ENCODE data around the gene DCXR. TPM values are rescaled to one million over a fixed set of nuclear protein-coding genes. Genes with fewer than 3 reads are reported as not detected.

The DCXR gene
- total and polyA plus RNA-seq, 2 of the 13 experiments (the other 11 are each of a cell fraction or from before 2014, with no cell fraction given): 287 to 311 TPM

DNA sequence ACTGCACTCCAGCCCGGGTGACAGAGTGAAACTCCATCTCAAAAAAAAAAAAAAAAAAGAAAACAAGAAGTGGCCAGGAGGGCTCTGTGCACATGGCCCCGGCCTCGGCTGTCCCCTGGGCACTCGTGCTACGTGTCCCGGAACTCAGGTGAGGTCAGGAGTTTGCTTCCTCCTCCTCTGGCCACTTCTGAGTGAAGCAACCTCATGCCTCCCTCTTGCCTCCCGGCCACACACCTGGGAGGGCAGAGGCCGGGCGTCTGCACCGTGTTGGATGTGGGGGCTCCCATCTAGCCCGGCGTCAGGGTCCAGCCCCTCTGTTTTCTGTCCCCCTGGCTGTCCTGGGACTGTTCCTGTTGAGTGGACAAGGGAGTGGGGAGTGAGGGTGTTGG, 37.9 kb downstream of the DCXR start (continued):
- no peak for TF ChIP-seq EEA1 (CRISPR knock-in tag; IDR thresholded peaks at IDR 0.05; ENCODE audit: borderline replicate concordance)
- TF ChIP-seq TOE1 (CRISPR knock-in tag; IDR thresholded peaks at IDR 0.05): no peak
- TF ChIP-seq MZF1 (CRISPR knock-in tag; IDR thresholded peaks at IDR 0.05; ENCODE audit: borderline replicate concordance): no peak
- no peak; the same call in 1 of the 2 replicates for TF ChIP-seq ZNF672 (CRISPR knock-in tag; IDR thresholded peaks at IDR 0.05)
- no peak for TF ChIP-seq CCAR2 (optimal IDR thresholded peaks at IDR 0.05; ENCODE audit: low read depth, low read length)
- TF ChIP-seq FOXJ3 (CRISPR knock-in tag; IDR thresholded peaks at IDR 0.05; ENCODE audit: borderline replicate concordance): no peak
- TF ChIP-seq PAWR (CRISPR knock-in tag; IDR thresholded peaks at IDR 0.05; ENCODE audit: borderline replicate concordance): no peak
- TF ChIP-seq ZEB1 (IDR thresholded peaks at IDR 0.05; ENCODE audit: insufficient replicate concordance, low read depth): no peak
- TF ChIP-seq, protein P1, sequence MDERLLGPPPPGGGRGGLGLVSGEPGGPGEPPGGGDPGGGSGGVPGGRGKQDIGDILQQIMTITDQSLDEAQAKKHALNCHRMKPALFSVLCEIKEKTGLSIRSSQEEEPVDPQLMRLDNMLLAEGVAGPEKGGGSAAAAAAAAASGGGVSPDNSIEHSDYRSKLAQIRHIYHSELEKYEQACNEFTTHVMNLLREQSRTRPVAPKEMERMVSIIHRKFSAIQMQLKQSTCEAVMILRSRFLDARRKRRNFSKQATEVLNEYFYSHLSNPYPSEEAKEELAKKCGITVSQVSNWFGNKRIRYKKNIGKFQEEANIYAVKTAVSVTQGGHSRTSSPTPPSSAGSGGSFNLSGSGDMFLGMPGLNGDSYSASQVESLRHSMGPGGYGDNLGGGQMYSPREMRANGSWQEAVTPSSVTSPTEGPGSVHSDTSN (CRISPR knock-in tag; IDR thresholded peaks at IDR 0.05): no peak
- TF ChIP-seq ERF (CRISPR knock-in tag; IDR thresholded peaks at IDR 0.05): peak; percentile 65; the same call in 1 of the 2 replicates
- TF ChIP-seq NPAS2 (CRISPR knock-in tag; IDR thresholded peaks at IDR 0.05; ENCODE audit: borderline replicate concordance): no peak
- TF ChIP-seq, protein P2, sequence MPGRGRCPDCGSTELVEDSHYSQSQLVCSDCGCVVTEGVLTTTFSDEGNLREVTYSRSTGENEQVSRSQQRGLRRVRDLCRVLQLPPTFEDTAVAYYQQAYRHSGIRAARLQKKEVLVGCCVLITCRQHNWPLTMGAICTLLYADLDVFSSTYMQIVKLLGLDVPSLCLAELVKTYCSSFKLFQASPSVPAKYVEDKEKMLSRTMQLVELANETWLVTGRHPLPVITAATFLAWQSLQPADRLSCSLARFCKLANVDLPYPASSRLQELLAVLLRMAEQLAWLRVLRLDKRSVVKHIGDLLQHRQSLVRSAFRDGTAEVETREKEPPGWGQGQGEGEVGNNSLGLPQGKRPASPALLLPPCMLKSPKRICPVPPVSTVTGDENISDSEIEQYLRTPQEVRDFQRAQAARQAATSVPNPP (CRISPR knock-in tag; IDR thresholded peaks at IDR 0.05): no peak
- TF ChIP-seq, protein P3, sequence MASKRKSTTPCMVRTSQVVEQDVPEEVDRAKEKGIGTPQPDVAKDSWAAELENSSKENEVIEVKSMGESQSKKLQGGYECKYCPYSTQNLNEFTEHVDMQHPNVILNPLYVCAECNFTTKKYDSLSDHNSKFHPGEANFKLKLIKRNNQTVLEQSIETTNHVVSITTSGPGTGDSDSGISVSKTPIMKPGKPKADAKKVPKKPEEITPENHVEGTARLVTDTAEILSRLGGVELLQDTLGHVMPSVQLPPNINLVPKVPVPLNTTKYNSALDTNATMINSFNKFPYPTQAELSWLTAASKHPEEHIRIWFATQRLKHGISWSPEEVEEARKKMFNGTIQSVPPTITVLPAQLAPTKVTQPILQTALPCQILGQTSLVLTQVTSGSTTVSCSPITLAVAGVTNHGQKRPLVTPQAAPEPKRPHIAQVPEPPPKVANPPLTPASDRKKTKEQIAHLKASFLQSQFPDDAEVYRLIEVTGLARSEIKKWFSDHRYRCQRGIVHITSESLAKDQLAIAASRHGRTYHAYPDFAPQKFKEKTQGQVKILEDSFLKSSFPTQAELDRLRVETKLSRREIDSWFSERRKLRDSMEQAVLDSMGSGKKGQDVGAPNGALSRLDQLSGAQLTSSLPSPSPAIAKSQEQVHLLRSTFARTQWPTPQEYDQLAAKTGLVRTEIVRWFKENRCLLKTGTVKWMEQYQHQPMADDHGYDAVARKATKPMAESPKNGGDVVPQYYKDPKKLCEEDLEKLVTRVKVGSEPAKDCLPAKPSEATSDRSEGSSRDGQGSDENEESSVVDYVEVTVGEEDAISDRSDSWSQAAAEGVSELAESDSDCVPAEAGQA (IDR thresholded peaks at IDR 0.05; ENCODE audit: low read depth): peak; percentile 41; the same call in 1 of the 2 replicates
- TF ChIP-seq, protein P3 (CRISPR knock-in tag; IDR thresholded peaks at IDR 0.05; ENCODE audit: borderline replicate concordance): no peak
- TF ChIP-seq RFXAP (CRISPR knock-in tag; IDR thresholded peaks at IDR 0.05; ENCODE audit: borderline replicate concordance): no peak
- TF ChIP-seq, protein P4, sequence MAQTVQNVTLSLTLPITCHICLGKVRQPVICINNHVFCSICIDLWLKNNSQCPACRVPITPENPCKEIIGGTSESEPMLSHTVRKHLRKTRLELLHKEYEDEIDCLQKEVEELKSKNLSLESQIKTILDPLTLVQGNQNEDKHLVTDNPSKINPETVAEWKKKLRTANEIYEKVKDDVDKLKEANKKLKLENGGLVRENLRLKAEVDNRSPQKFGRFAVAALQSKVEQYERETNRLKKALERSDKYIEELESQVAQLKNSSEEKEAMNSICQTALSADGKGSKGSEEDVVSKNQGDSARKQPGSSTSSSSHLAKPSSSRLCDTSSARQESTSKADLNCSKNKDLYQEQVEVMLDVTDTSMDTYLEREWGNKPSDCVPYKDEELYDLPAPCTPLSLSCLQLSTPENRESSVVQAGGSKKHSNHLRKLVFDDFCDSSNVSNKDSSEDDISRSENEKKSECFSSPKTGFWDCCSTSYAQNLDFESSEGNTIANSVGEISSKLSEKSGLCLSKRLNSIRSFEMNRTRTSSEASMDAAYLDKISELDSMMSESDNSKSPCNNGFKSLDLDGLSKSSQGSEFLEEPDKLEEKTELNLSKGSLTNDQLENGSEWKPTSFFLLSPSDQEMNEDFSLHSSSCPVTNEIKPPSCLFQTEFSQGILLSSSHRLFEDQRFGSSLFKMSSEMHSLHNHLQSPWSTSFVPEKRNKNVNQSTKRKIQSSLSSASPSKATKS (CRISPR knock-in tag; IDR thresholded peaks at IDR 0.05): no peak
- TF ChIP-seq, protein P5, sequence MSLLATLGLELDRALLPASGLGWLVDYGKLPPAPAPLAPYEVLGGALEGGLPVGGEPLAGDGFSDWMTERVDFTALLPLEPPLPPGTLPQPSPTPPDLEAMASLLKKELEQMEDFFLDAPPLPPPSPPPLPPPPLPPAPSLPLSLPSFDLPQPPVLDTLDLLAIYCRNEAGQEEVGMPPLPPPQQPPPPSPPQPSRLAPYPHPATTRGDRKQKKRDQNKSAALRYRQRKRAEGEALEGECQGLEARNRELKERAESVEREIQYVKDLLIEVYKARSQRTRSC (CRISPR knock-in tag; IDR thresholded peaks at IDR 0.05; ENCODE audit: low read depth): no peak
- TF ChIP-seq NR2F6 (IDR thresholded peaks at IDR 0.05): no peak
- TF ChIP-seq NR2F6 (CRISPR knock-in tag; IDR thresholded peaks at IDR 0.05): peak; percentile 52; the same call in 1 of the 2 replicates
